ENCODE results near the gene TMEM179. TPM values are rescaled to one million over a fixed set of nuclear protein-coding genes. Genes with fewer than 3 reads are reported as not detected.

Gene TMEM179
- total RNA-seq, 2 donors from 2014 or later, result 0.52 to 2.2 TPM

DNA sequence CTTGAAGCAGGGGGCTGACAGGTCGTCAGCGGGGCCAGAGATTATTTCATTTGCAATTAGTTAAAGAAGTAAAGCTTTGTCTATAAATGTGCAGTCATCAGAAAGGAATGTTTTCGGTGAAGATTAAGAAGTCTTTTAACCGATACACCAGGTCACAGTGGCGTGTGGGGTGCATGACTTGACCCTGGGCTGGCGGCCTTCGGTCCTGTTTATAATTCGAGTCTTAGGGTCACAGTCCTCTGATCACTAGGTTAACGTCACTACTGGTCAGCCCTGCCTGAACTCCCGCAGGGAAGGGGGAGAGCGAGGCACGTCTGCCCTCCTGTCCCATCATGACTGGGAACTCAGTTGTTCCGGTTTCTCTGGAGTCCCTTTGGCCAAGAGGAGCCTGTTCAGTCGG lies 30.0 kb downstream of the TMEM179 start:
- Histone ChIP-seq H3K27ac (no peak overlapping the region), H3K9me3 (no peaks in the 10 kb centered on the region)

DNA sequence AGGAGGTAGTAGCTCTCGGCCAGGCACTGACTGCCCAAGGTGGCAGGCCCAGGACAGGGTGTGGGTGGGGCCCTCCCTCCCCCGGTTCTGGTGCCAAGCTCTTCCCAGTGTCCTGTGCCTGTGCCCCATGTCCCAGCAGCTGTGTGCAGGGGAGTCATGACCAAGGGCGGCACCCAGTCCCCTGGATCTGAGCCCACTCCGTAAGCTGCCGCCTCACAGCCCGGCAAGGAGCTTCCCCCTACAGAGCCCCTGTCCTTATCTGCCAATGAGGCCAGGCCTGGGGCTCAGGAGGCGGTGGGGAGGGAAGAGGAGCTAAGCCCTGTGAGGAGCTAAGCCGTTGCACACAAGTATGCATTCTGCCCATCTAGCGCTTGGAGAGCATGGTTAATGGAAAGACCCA lies 30.6 kb downstream of the TMEM179 start:
- H3K27me3 ChIP-seq, result no peaks in the 10 kb centered on the region

More for the DNA sequence above, 30.0 kb downstream of the TMEM179 start:
- DNase-seq (ENCODE audit: low spot score), result no peak
- TF ChIP-seq CTCF (IDR thresholded peaks at IDR 0.05), result no peak
- Histone ChIP-seq H3K36me3 (no peaks in the 10 kb centered on the region), H3K4me3 (no peak overlapping the region), H3K27me3 (no peaks in the 10 kb centered on the region), H3K4me1 (peaks cover 0 to 51% of the 10 kb centered on the region in 2 donors)

GRCh38 chr14:104572668-104573067 lies 31.9 kb downstream of the TMEM179 start:
- Histone ChIP-seq H3K27me3 (no peaks in the 10 kb centered on the region), H3K4me1 (peaks cover 0 to 32% of the 10 kb centered on the region in 2 donors), H3K4me3 (no peak overlapping the region), H3K9me3 (no peaks in the 10 kb centered on the region), H3K36me3 (no peaks in the 10 kb centered on the region), H3K27ac (no peak overlapping the region)
- no peak for DNase-seq (ENCODE audit: low spot score)
- no peak for TF ChIP-seq CTCF (IDR thresholded peaks at IDR 0.05)

More for the DNA sequence above, 30.6 kb downstream of the TMEM179 start:
- no peak for DNase-seq (ENCODE audit: low spot score)
- no peak for TF ChIP-seq CTCF (IDR thresholded peaks at IDR 0.05)
- Histone ChIP-seq H3K27ac (peak overlapping the region; percentile 7 to 21), H3K4me3 (no peak overlapping the region), H3K9me3 (no peaks in the 10 kb centered on the region), H3K36me3 (no peaks in the 10 kb centered on the region), H3K4me1 (peaks cover 0 to 45% of the 10 kb centered on the region in 2 donors)

DNA sequence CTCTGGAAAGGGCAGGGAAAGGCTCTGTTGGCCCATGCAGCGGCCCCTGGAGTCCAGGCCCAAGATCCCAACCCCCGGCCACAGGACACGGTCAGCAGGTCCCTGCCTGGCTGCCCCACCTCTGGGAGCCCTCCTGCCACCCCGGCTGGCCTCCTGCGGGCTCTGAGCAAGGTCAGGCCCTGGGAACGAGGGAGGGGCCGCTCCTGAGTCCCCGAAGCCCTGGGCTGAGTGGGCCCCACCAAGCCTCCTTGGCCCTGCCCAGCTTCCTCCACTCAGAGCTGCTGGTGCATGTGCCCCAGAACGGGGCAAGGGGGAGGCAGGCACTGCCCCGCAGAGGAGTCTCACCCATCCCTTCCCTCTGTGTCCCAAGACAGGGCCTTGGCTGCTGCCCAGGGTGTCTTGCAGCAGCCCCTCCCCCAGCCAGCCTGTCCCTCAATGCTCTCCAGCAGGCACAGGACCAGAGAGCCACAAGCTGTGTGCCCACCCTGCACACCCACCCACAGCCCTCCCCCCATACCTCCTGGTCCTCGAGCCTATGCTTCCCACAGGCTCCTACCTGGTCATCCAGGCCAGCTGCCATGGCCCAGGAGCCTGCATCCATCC lies 32.4 kb downstream of the TMEM179 start:
- no peak for DNase-seq (ENCODE audit: low spot score)
- Histone ChIP-seq H3K4me1 (peaks cover 0 to 27% of the 10 kb centered on the region in 2 donors), H3K27ac (no peak overlapping the region), H3K9me3 (no peaks in the 10 kb centered on the region), H3K27me3 (no peaks in the 10 kb centered on the region), H3K36me3 (no peaks in the 10 kb centered on the region), H3K4me3 (no peak overlapping the region)
- no peak for TF ChIP-seq CTCF (IDR thresholded peaks at IDR 0.05)

GRCh38 chr14:104571246-104571645 lies 33.3 kb downstream of the TMEM179 start:
- no peak for TF ChIP-seq CTCF (IDR thresholded peaks at IDR 0.05)
- no peaks in the 10 kb centered on the region for H3K27me3 ChIP-seq
- H3K4me1 ChIP-seq, result peaks cover 0 to 21% of the 10 kb centered on the region in 2 donors
- H3K27ac ChIP-seq, result no peak overlapping the region
- H3K4me3 ChIP-seq, result no peak overlapping the region
- DNase-seq (ENCODE audit: low spot score), result no peak
- no peaks in the 10 kb centered on the region for H3K9me3 ChIP-seq
- no peaks in the 10 kb centered on the region for H3K36me3 ChIP-seq

DNA sequence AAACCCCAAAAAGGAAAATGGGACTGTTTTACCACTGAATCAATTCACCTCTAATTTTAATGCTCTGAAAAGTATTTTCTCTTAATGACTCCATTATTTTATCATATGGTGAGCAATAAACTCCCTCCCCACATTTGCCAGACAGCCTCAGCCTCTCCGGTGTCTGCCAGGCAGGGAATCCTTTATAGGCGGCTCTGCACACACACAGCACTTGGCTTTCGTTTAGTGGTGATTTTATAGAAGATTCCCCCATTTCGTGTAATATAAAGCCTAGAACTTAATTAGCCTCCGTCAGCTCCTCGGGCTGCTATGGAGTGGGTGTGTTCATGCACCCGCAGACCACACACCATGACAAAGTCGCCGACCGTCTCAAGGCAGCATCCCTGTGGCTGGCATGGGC lies 35.1 kb downstream of the TMEM179 start:
- Histone ChIP-seq H3K27me3 (no peaks in the 10 kb centered on the region), H3K4me1 (peaks cover 0 to 22% of the 10 kb centered on the region in 2 donors), H3K4me3 (no peak overlapping the region), H3K9me3 (no peaks in the 10 kb centered on the region), H3K27ac (no peak overlapping the region), H3K36me3 (no peaks in the 10 kb centered on the region)
- no peak for DNase-seq (ENCODE audit: low spot score)
- no peak for TF ChIP-seq CTCF (IDR thresholded peaks at IDR 0.05)
